Endodermal cell (in vitro differentiated cells): Measurements from ENCODE around the gene KIF21B. TPM values are rescaled to one million over a fixed set of nuclear protein-coding genes. Genes with fewer than 3 reads are reported as not detected.

Experiments used
- DNase-seq: peaks from one replicate; pipeline ENCODE4 v3.0.0-alpha.2; 2017
- H3K27ac ChIP-seq: 2 replicates; pipeline ENCODE4 v1.5.1; 2013; ENCODE audit warnings: mild to moderate bottlenecking, low read depth, low read length, moderate library complexity
- H3K27me3 ChIP-seq: 2 replicates; pipeline ENCODE4 v1.6.1; 2013; ENCODE audit warnings: mild to moderate bottlenecking, low read length, moderate library complexity; ENCODE audit not compliant: insufficient read depth, control insufficient read depth, poor library complexity, severe bottlenecking
- H3K36me3 ChIP-seq: 2 replicates; pipeline ENCODE4 v1.7.0; 2013; ENCODE audit warnings: mild to moderate bottlenecking, low read length, moderate library complexity; ENCODE audit not compliant: control insufficient read depth, insufficient read depth
- H3K4me1 ChIP-seq: one replicate; pipeline ENCODE4 v1.7.0; 2013; ENCODE audit warnings: low read length; ENCODE audit not compliant: control insufficient read depth, insufficient read depth
- H3K4me3 ChIP-seq: 2 replicates; pipeline ENCODE4 v1.5.1; 2013; ENCODE audit warnings: mild to moderate bottlenecking, low read length, moderate library complexity
- H3K9ac ChIP-seq: 2 replicates; pipeline ENCODE4 v1.6.1; 2013; ENCODE audit warnings: mild to moderate bottlenecking, low read length, moderate library complexity; ENCODE audit not compliant: poor library complexity, severe bottlenecking; ENCODE audit errors: extremely low read depth
- H3K9me3 ChIP-seq: 2 replicates; pipeline ENCODE4 v1.6.1; 2013; ENCODE audit warnings: mild to moderate bottlenecking, low read length, moderate library complexity; ENCODE audit not compliant: control insufficient read depth
- H3K27ac Mint-ChIP-seq: 2 replicates; pipeline ENCODE4 v1.8.0; 2020; ENCODE audit warnings: mixed read lengths
- H3K27me3 Mint-ChIP-seq: 2 replicates; pipeline ENCODE4 v1.8.0; 2021; ENCODE audit warnings: mild to moderate bottlenecking, mixed read lengths; ENCODE audit not compliant: insufficient read depth
- H3K36me3 Mint-ChIP-seq: 2 replicates; pipeline ENCODE4 v1.8.0; 2020; ENCODE audit warnings: low read depth, mixed read lengths
- H3K4me1 Mint-ChIP-seq: 2 replicates; pipeline ENCODE4 v1.8.0; 2020; ENCODE audit warnings: mixed read lengths
- H3K4me3 Mint-ChIP-seq: 2 replicates; pipeline ENCODE4 v1.8.0; 2020; ENCODE audit warnings: mild to moderate bottlenecking, moderate library complexity, mixed read lengths
- H3K9me3 Mint-ChIP-seq: 2 replicates; pipeline ENCODE4 v1.8.0; 2020; ENCODE audit warnings: mild to moderate bottlenecking, mixed read lengths
- CTCF ChIP-seq: fragments of 200-600 bp; sonication (generic); conservative IDR thresholded peaks from 2 replicates; pipeline ENCODE4 v1.5.0; 2021; ENCODE audit warnings: antibody characterized with exemption, mild to moderate bottlenecking
- WGBS, 2 experiments: methylation state at CpG; one replicate each; pipeline versions ENCODE4 v1.1.5 to v1.1.7; 2013; ENCODE audit warnings: missing lambda C conversion rate in 2 of 2, mixed read lengths in 1 of 2; ENCODE audit not compliant: insufficient coverage in 1 of 2, insufficient read length in 1 of 2; 5-methylcytosine and 5-hydroxymethylcytosine counted together
- total RNA-seq, 2 donors: library from RNA; stranded (reverse); fragmentation: NEBNext Ultra II Directional in 1 of 2; extraction: Animal tissue kit (Norgen Biotek cat#: 25700) in 1 of 2; gene quantifications; 2 replicates in 1 of 2; 3 replicates in 1 of 2; pipeline ENCODE4 v1.2.1, GENCODE V29; 2021

KIF21B gene
- total RNA-seq, 2 donors from 2014 or later: 8.8 to 14.7 TPM

GRCh38 chr1:200972985-200973742, 50.4 kb downstream of the KIF21B start:
- Histone ChIP-seq H3K9me3 (no peaks in the 10 kb centered on the region), H3K4me1 (no peaks in the 10 kb centered on the region), H3K27me3 (no peaks in the 10 kb centered on the region), H3K27ac (no peak overlapping the region), H3K4me3 (no peak overlapping the region), H3K36me3 (no peaks in the 10 kb centered on the region), H3K9ac (no peak overlapping the region)
- no peak for TF ChIP-seq CTCF
- WGBS, 2 experiments: 84 to 90% methylated on average over 6 to 17 of the region's 17 CpGs
- no peak overlapping the region for H3K4me3 Mint-ChIP-seq
- H3K36me3 Mint-ChIP-seq: peaks cover 4% of the 10 kb centered on the region
- peaks cover 3% of the 10 kb centered on the region for H3K4me1 Mint-ChIP-seq
- H3K27ac Mint-ChIP-seq: no peak overlapping the region
- DNase-seq: no peak
- no peaks in the 10 kb centered on the region for H3K9me3 Mint-ChIP-seq
- H3K27me3 Mint-ChIP-seq: no peaks in the 10 kb centered on the region

DNA sequence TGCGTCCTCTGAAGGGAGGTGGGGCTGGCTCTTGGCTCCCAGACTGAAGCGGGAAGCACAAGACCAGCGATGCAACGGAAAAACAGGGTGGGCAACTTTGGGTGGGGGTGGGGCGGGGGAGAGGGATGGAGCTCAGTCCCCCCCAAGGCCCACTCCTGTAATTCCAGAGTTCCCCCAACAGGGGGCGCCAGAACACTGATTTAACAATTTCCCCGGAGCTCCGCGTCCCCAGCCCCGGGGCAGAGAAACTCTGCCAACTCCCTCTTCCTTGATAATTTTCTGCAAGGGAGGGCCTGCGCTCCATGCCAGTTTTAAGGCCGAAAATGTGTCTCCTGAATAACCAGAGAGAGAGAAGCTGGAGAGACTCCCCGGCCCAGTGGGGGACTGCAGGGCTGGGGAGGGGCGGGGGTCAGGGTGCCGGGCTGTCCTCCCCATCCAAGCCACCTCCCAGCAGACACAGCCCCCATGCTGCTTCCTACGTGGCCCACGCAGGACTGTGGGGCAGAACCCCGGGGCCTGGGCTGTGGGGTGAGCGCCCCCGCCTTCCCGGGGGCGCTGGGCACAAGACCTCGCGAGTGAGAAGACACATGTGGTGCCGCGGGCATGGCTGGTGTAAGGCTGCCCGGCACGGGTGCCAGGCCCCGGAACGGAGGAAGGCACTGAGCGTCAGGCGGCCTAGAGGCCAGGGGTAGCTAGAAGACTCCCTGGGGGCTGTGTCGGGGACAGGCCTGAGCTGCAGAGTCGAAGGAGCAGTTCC, 51.4 kb downstream of the KIF21B start:
- Mint-ChIP-seq H3K36me3 (peaks cover 1% of the 10 kb centered on the region), H3K4me3 (no peak overlapping the region), H3K27me3 (no peaks in the 10 kb centered on the region), H3K4me1 (peaks cover 3% of the 10 kb centered on the region), H3K9me3 (no peaks in the 10 kb centered on the region), H3K27ac (no peak overlapping the region)
- no peaks in the 10 kb centered on the region for H3K4me1 ChIP-seq
- WGBS, 2 experiments: 74 to 93% methylated on average over 16 to 33 of the region's 34 CpGs
- no peak overlapping the region for H3K4me3 ChIP-seq
- no peaks in the 10 kb centered on the region for H3K36me3 ChIP-seq
- no peaks in the 10 kb centered on the region for H3K9me3 ChIP-seq
- peak; percentile 90 for DNase-seq
- H3K9ac ChIP-seq: no peak overlapping the region
- H3K27ac ChIP-seq: no peak overlapping the region
- TF ChIP-seq CTCF: peak; percentile 99
- H3K27me3 ChIP-seq: no peaks in the 10 kb centered on the region

DNA sequence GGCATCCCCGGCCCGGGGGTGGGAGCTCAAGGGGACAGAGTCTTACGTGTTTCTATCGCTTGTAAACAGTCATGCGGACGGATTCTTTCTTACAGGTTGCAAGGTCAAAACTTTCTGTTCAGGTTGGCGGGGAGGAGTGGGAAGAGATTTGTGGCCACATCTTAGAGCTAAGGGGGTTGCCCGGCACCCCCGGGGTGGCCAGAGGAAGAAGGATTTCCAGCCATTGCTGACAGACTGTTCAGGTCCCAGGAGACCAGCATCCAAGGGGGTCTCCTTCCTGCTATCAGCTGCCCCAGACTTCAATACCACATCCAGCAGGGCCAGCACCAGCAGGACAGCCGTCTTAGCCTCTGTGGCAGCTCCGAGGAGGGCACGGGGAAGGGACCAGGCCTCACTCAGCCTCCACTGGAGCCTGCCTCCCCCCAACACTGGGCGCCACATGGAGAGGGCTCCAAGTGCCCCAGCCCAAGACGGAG, 52.0 kb downstream of the KIF21B start:
- H3K4me1 ChIP-seq: no peaks in the 10 kb centered on the region
- peaks cover 3% of the 10 kb centered on the region for H3K4me1 Mint-ChIP-seq
- H3K27ac ChIP-seq: no peak overlapping the region
- no peaks in the 10 kb centered on the region for H3K9me3 Mint-ChIP-seq
- no peak overlapping the region for H3K4me3 Mint-ChIP-seq
- 93 to 94% methylated on average over 9 to 14 of the region's 14 CpGs for WGBS, 2 experiments
- no peaks in the 10 kb centered on the region for H3K36me3 Mint-ChIP-seq
- H3K9me3 ChIP-seq: no peaks in the 10 kb centered on the region
- no peak overlapping the region for H3K27ac Mint-ChIP-seq
- H3K4me3 ChIP-seq: no peak overlapping the region
- H3K27me3 Mint-ChIP-seq: no peaks in the 10 kb centered on the region
- H3K27me3 ChIP-seq: no peaks in the 10 kb centered on the region
- H3K36me3 ChIP-seq: no peaks in the 10 kb centered on the region
- no peak for TF ChIP-seq CTCF
- no peak overlapping the region for H3K9ac ChIP-seq
- no peak for DNase-seq
